A172 (cell line): Measurements from ENCODE around the gene NT5C3A. TPM values are rescaled to one million over a fixed set of nuclear protein-coding genes. Genes with fewer than 3 reads are reported as not detected.
"Not testable (repeated sequence)": the region's sequence is repeated elsewhere in the genome, so short reads cannot be mapped to it uniquely, and the experiment has no call there.

ENCODE experiments used
- DNase-seq: peaks from one replicate; pipeline ENCODE4 v3.0.0-alpha.2; 2015; ENCODE audit warnings: low spot score
- total RNA-seq: library from RNA; depleted of rRNA; stranded (reverse); fragments of >200 nt; shearing (Covaris generic); gene quantifications from 2 replicates; pipeline ENCODE4 v1.2.3, GENCODE V29; 2014

Gene NT5C3A
- total RNA-seq, 1 experiment from 2014 or later: 49.0 TPM

DNA sequence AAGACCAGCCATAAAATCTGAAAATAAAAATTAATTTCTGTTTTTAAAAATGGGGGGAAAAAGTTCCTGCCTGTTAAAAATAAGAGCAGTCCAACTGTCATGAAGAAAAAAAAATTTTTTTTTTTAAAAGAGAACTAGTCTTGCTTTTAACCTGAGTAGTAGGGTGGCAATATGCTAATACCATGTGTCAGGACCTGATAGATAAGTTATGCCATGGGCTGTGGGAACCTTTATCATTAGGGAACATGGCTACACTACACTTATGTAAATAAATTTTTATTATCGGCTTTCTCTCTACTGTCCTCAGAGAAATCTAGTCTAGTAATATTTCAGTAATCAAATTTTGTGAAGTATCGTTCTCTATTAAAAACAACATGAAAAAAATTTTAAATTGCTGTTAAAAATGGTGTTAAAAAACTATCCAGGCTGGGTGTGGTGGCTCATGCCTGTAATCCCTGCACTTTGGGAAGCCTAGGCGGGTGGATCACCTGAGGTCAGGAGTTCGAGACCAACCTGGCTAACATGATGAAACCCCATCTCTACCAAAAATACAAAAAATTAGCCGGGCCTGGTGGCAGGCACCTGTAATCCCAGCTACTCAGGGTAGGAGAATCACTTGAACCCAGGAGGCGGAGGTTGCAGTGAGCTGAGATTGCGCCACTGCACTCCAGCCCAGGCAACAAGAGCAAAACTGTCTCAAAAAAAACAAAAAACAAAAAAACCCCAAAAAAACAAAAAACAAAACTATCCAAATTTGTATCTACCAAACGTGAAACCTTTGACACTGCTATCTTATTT is 20.7 kb downstream of the NT5C3A start:
- no peak for DNase-seq

DNA sequence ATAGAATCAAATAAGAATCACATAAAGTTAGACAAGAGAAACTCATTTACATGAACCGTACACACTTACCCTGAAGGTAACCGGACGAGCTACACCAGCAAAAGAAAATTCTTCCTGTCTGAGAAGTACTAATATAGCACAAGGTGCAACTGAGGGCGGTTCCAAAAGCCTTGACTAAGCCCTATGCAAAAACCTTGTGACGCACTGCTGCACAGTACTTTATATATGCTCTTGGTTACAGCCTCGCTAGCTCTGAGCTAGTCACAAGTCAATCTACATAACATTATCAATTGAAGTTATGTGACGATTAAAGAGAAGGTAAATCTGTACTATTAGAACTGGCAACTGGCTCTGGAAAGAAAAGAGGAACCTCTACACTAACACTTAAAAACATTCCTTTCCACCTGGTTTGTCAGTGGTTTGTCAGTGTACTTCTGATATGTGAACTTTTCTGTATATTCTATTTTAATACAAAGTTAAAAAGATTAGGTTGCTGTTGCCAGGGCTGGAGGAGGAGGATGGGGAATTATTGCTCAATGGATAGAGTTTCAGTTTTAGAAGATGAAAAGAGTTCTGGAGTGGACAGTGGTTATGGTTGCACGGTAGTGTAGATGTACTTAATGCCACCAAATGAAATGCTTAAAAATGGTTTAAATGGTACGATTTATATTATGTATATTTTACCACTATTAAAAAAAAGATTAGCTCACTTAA is 21.6 kb downstream of the NT5C3A start:
- peak; percentile 77 for DNase-seq

DNA sequence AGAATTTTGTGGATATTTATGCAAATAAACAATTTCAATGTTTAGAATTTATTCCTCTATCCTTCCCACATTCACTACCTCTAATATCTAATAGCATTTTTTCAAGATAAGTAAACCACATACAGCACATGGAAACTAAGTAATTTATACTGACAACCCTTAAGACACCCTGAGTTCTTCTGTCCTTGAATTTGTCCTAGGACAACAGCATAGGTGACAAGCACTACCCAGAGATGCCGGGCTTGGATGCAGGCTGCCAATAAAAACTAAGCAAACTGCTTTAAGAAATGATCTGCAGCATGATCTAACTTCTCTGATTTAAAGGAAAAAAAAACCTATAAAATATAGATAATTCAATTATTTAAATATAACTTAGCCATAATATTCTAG is 22.7 kb downstream of the NT5C3A start:
- no peak for DNase-seq

DNA sequence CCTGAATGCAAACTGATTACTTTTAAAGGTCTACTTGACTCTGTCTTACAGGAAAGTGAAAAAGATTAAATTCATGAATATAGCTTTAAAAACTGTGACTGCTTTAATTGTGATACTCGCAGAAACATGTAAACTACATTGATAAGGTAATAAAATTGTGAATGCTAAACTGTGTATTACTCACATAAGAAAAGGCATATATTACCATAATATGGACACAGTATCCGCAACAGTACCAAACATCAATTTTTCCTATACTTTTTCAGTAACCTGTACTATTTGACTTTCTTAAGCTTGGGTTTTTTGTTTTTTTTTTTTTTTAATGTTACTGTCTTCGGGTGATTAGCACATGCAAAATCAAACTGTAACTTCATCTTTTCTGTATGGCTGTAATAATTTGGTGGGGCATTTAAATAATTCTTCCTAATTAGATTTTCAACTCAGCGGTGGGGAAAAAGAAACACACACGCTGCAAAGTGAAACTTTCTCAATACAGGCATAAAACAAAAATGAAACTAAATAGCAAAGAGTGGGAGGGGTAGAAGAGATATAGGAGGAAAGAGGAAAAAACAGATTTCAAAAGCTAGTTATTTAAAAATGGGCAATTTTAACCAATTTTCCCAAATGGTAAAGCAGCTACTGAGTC is 23.2 kb downstream of the NT5C3A start:
- DNase-seq: no peak

DNA sequence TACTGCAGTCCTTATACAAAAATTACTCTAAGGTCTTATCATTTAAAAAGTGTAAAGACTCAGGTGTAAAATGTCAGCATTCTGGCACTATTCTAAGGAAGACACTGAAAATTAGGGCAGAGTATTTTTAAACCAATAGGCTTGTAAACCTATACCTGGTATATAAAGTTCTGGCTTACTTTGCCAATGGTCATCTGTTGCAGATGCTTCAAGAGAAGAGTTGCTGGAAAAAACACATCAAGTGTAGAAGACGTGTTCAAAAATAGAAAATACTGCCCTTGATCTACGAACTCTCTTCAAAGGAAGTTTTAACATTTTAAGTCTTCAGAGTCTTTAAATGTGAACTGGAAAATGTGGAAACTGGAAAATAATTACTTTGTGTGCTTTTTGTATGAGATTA is 23.9 kb downstream of the NT5C3A start:
- DNase-seq: no peak

DNA sequence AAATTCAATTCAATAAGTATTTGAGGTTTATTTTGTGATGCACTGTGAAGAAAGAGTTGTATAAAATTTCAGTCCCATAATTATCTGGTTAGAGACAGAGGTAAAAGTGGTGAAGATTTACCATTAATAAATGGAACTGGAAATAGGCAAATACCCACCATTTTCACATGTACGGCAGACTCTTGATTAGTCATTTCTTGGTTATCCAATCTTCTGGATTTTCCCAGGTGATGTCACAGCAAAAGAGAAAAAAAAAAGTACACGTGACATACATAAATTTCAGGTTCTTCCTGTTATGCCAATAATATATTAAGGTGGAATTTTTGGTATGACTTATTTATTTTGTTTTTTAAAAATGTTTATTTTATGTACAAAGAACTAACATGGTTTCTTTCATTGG is 26.8 kb downstream of the NT5C3A start:
- DNase-seq: no peak

DNA sequence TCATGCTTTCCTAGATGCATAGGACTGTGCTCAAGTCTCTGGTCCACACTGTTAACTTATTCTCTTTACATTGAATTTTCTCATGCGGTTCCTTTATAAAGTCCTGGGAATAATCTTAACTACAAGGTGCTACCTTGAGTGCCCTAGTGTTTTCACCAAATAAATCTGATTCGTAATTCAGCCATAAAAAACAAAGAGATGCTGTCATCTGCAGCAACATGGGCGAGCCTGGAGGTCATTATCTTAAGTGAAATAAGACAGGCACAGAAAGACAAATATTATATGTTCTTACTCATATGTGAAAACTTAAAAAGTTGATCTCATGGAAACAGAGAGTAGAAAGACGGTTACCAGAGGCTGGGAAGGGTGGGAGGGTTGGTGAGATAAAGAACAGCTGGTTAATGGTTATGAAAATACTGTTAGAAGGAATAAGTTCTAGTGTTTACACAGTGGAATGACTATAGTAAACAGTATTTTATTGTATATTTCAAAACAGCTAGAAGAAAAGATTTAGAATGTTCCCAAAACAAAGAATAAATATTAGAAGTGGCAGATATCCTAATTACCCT is 38.3 kb downstream of the NT5C3A start:
- no peak for DNase-seq

DNA sequence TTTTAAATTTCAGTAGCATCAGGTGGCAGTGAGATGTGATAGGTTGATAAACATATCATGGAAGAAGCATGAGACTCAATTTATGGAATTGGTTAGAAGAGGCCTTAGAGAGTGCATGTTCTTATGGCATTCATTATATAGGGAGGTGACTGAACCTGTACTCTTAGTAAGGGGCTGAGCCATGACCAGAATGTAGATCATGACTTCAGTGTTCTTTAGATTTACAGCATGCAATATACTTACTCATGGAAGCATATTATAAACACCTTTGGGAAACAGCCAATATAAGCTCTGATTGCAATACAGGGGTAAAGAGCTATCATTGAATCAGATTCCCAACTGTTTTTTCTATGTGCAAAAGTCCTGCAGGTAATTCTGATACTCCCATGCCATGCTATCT is 50.2 kb downstream of the NT5C3A start:
- no peak for DNase-seq

DNA sequence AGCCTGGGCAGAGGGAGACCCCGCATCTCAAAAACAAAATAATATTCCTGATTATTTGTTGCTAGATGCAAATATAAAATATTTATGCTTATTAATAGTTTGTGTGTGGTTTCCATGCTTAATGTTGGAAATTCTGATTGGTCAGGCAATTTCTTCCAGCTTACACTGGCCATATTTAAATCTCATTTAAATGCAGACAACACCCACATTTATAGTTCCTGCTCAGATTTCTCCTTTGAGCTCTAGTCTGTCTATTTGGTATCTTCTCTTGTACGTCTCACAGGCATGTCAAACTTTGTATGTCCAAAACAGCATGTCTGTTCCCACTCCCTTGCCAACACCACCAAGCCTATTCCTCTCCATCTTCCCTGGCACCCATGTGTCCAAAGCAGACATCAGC is 52.8 kb downstream of the NT5C3A start:
- no peak for DNase-seq

DNA sequence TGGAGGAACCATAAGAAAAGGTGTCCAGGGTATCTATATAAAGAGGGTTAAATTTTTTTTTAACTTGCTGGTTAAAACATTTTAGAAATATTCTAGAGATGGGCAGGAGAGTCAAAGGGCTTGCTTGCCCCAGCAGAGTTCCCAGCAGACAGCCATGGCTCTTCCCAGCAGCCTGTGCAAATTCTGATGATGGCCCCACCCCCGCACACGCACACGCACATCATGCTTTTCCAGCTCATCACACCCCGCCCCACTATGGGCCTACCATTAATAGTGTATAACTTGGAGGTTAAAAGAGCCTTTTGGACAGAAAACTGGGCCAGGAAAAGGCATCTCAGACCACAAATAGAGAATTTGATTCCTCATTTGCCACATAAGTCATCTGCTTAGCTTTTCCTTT is 56.9 kb downstream of the NT5C3A start:
- not testable (repeated sequence) for DNase-seq

DNA sequence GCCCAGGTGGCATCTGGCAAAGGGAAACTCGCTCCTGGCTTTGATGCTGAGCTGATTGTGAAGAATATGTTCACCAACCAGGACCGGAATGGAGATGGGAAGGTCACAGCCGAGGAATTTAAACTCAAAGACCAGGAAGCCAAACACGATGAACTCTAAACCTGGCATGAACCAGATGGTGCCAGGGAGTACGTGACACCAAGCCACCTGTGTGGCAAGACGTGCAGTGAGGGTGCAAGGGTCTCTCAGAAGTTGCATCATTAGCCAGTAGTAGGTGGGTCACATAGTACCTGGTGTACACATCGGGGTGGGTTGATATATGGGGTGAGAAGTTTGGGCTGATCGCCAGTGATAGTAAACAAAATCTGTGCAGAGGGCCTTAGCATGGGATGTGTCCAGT is 57.4 kb downstream of the NT5C3A start:
- not testable (repeated sequence) for DNase-seq

DNA sequence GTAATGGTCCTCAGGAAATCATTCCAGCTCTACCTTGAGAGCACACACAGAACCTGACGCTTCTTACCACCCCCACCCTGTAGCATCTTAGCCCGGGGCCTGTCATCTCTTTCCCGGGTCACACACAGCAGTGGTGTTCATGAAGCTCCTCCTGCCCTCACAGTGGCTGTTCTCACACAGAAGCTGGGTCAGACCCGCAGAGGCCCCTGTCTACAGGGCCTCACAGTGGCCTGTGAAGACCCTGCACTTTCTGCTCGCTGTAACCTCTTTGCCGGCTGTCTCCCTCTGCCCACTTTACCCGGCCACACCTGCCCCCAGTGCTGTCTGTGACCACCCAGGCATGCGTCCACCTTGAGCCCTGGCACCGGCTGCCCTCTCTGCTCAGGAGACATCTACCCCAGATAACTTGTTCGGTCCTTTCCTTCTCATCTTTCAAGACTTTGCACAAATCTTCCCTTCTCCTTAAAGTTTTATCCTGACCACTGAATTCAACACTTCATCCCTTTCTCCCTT is 58.4 kb downstream of the NT5C3A start:
- not testable (repeated sequence) for DNase-seq

DNA sequence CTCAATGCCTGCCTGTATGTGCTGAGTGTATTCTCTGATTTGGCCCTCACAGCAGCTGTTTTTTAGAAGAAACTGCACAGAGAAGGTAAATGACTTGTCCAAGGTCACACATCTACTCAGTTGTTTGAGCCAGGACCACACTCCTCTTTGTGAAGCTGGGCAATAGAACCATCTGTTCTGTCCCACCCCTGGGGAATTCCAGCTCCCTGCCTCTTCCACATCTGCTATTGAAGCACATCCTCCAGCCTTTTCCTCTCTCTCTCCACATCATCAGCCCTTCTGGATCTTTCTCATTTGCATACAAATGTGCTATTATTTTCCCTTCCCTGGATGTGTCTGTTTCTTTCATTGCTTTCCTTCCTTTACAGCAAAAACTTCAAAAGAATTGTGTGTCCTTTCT is 59.5 kb downstream of the NT5C3A start:
- DNase-seq: not testable (repeated sequence)

DNA sequence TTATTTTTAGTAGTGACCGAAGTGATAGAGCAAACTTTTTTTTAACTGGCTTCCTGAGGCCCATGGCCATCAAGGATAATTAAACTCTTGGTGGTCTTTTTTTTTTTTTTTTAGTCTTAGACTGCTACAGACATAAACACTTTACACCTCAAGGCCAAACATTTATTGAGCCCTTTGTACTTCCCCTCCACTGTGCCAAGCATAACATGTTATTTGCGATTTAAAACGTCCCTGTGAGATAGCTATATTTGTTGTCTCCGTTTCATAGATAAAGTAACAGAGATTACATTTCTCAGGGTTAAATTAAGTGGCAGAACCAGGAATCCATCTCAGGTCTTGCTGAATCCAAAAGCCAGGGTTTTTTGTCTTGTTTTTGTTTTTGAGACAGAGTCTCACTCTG is 63.2 kb downstream of the NT5C3A start:
- DNase-seq: not testable (repeated sequence)

DNA sequence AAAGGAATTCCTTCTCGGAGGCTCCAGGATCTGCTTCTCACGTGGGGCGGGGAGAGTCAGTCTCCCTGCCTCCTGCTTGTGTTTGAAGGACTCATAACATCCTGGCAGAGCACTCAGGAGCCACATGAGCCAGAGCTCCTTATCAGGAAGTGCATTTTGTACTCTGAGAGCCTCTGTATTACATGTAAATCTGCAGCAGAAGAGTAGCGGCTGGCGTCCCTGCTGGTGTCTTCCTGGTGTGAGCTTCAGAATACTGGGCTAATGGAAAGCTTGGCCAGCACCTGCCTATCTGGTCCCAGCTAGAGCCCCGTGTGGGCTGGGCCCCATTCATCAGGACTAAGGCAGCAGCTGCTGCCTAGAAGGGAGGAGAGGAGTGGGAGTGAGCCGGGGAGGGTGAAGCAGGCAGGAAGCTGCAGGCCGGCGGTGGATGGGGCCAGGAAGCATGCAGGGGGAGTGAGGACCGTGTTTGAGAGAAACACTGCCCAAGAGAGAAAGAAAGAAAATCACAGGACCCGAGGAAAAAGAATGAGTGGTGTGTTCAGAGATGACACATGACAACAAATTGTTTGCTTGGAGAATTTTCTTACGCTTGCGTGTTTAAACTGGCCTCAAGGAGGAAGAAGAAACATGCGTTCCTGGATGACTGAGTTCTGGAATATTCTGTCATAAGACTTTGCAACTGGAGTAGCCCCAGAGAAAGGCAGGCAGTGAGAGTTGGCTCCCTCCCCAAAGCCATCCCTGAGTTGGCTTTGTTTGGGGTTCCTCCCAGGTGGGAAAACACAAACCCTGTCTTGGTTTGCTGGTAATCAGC is 64.0 kb downstream of the NT5C3A start:
- DNase-seq: peak; percentile 84

DNA sequence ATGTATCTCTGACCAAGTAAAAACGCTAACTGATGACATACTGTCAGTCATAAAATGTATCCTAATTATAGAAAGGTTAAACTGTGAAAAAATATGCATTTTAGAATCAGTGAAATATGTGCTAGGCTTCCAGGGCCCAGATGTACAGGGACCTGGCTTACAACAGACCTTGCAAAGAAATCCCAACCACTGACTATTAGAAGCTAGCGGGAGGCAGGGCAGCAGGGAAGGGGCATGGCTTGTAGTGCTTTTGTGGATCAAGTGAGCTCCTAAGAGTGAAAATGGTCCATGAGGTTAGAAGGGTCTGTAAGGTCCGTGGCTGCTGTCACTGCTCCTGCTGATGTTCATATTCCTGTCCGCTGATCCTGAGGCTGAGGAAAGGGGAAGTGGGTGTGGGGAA is 64.6 kb downstream of the NT5C3A start:
- not testable (repeated sequence) for DNase-seq

DNA sequence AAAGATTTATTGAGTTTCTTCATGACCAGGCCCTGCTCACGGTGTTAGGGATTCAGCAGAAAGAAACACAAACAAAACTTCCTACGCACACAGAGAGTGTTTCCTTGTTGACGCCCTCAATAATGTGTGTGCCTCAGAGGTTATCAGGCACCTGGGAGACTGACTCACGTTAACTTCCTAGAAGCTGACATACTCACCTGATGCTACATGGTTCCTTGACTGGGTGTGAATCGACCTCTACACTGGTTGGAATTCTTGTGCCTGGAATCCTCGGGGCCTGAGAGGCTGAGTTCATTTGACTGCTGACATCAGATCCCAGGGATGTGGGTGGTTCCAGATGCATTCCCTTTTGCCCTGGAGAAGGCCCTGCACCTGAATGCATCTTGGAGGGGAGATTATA is 69.8 kb downstream of the NT5C3A start:
- DNase-seq: not testable (repeated sequence)

DNA sequence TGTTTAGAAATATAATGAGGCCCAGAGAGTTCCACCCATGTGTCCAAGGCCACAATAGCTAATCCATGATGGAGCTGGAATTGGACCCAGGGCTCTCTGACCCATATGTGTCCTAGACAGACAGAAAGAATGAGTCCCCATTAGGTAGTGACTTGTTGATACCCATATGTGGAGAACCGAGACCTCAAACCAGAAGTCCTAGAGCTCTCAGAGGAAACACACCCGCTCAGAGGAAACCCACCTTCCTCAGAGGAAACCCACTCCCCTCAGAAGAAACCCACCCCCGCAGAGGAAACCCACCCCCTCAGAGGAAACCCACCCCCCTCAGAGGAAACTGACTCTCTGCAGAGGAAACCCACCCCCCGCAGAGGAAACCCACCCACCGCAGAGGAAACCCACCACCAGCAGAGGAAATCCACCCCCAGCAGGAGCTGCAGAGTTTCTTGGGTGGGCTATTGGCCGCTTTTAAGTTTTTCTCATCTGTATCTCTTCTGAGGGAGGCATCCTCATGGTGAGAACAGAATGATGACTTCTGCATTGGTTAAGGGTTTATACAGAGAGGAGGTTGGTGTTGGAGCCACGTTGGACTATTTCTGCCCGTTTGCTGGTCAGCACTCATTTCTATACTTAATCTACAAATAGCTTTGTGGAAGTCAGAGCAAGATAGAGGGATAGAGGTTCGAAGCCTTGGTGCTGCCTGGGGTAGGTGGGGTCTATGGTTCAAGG is 70.4 kb downstream of the NT5C3A start:
- DNase-seq: not testable (repeated sequence)

DNA sequence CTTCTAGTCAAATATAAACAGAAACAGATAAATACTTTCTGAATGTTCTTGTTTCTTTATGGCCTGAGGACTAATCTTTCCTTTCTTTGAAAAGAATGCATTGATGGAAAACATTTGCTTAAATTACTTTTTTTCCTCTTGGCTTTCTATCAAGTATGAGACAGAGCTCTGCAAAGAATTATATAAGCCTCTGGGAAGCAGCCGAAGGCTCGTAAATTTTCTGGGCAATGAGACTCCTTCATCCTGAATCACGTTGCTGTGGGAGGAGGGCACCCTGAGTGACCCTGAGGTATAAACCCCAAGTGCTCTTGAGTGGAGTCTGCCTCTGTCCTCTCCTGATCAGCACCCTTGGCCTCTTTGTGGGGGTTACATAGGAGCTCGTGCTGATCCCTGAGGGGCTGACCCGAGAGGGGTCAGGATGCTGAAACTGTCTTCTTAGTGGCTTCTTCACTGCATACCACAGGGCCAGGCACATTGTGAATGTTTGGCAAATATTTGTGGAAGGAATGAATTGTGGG is 71.4 kb downstream of the NT5C3A start:
- peak; percentile 51 for DNase-seq

DNA sequence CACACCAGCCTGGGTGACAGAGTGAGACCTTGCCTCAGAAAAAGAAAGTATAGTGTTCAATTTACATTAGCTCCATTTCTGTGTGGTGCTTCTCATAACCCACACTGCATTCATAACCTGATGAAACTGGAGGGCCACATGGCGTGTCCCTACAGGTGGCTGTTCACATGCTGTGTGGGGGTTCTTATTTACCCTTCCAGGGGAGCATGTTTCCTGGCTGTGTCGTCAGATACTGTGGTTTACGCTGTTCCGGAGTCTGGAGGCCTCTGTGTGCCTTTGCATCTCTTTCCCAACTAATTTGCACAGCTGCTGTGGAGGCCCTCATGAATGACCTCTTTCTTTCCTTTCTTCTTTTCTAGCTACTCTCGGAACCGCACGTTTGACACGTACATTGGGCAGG is 74.4 kb downstream of the NT5C3A start:
- DNase-seq: not testable (repeated sequence)
